Activated naive CD8-positive, alpha-beta T cell treated with anti-CD3 and anti-CD28 coated beads, Interleukin-2, amount 50 U/mL, for 24 hours (primary cell): Measurements from ENCODE around the gene FAM53B.

Experiments used
- ATAC-seq: fragments of 150-1000 bp; cut with Tn5 transposase; one replicate; pipeline ENCODE4 v1.10.0; 2021
- DNase-seq: peaks from one replicate; pipeline ENCODE4 v3.0.0; 2021
- H3K27ac Mint-ChIP-seq: one replicate; pipeline ENCODE4 v1.8.0; 2021; ENCODE audit warnings: mild to moderate bottlenecking, mixed read lengths
- H3K27me3 Mint-ChIP-seq: one replicate; pipeline ENCODE4 v1.8.0; 2021; ENCODE audit warnings: mixed read lengths
- H3K36me3 Mint-ChIP-seq: one replicate; pipeline ENCODE4 v1.8.0; 2021; ENCODE audit warnings: low read depth, mixed read lengths
- H3K4me1 Mint-ChIP-seq: one replicate; pipeline ENCODE4 v1.8.0; 2021; ENCODE audit warnings: mixed read lengths
- H3K4me3 Mint-ChIP-seq: one replicate; pipeline ENCODE4 v1.8.0; 2021; ENCODE audit warnings: mild to moderate bottlenecking, moderate library complexity, mixed read lengths
- H3K9me3 Mint-ChIP-seq: one replicate; pipeline ENCODE4 v1.8.0; 2021; ENCODE audit warnings: mixed read lengths

The FAM53B gene

GRCh38 chr10:124656541-124656940 is 87.6 kb downstream of the FAM53B start:
- ATAC-seq, result no peak
- no peak overlapping the region for H3K4me3 Mint-ChIP-seq
- H3K27me3 Mint-ChIP-seq, result no peaks in the 10 kb centered on the region
- peaks cover 4% of the 10 kb centered on the region for H3K36me3 Mint-ChIP-seq
- H3K9me3 Mint-ChIP-seq, result no peaks in the 10 kb centered on the region
- no peak overlapping the region for H3K27ac Mint-ChIP-seq
- DNase-seq, result no peak
- H3K4me1 Mint-ChIP-seq, result peaks cover 76% of the 10 kb centered on the region

DNA sequence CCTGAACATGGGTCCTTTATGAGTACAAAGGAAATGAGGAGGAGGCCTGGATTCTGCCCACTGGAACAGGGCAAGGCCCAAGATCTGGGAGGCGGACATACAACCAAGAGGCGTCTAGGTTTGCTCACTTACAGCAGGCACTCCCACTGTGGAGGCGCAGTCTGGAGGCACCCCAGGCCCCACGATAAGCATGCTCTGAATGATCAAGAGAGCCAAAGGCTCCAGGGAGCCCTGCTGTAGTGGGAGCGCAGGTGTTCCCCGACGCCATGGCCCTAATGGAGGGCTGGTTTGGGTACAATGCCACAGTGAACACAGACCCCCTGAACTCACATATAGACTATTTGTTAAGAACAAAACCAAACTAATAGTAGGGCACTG is 88.1 kb downstream of the FAM53B start:
- no peaks in the 10 kb centered on the region for H3K27me3 Mint-ChIP-seq
- H3K4me1 Mint-ChIP-seq, result peaks cover 79% of the 10 kb centered on the region
- peaks cover 4% of the 10 kb centered on the region for H3K36me3 Mint-ChIP-seq
- DNase-seq, result no peak
- ATAC-seq, result no peak
- H3K4me3 Mint-ChIP-seq, result no peak overlapping the region
- H3K27ac Mint-ChIP-seq, result no peak overlapping the region
- H3K9me3 Mint-ChIP-seq, result no peaks in the 10 kb centered on the region

- H3K27ac Mint-ChIP-seq, result no peak overlapping the region
- H3K36me3 Mint-ChIP-seq, result peaks cover 4% of the 10 kb centered on the region
- no peaks in the 10 kb centered on the region for H3K9me3 Mint-ChIP-seq
- DNase-seq, result no peak
- H3K4me3 Mint-ChIP-seq, result no peak overlapping the region
- H3K4me1 Mint-ChIP-seq, result peaks cover 82% of the 10 kb centered on the region
- ATAC-seq, result no peak
- no peaks in the 10 kb centered on the region for H3K27me3 Mint-ChIP-seq
These were observed 88.7 kb downstream of the FAM53B start for GRCh38 chr10:124655191-124656112.

DNA sequence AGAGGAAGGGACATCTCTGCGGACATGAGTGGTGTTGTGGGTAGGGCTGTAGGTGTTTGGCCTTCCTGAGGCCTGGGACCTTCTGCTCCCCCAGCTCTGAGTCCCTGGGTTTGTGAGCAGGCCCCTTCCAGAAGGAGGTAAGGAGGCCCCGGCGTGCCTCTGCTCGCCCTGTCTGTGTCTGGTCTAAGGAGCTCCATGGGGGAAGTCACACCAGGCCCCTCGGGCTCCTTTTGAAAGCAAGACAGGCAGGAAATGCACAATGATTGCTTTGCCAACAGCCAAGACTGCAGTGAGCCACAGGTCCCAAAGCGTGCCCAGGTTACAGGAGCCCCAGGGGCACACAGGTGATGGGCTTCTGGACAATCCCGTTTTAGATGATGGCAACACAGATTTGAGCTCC is 89.5 kb downstream of the FAM53B start:
- Mint-ChIP-seq H3K4me3 (no peak overlapping the region), H3K36me3 (peaks cover 4% of the 10 kb centered on the region), H3K4me1 (peaks cover 82% of the 10 kb centered on the region), H3K27ac (no peak overlapping the region), H3K9me3 (no peaks in the 10 kb centered on the region), H3K27me3 (no peaks in the 10 kb centered on the region)
- ATAC-seq, result no peak
- DNase-seq, result no peak

- Mint-ChIP-seq H3K27me3 (no peaks in the 10 kb centered on the region), H3K4me1 (peaks cover 82% of the 10 kb centered on the region), H3K4me3 (no peak overlapping the region), H3K36me3 (peaks cover 4% of the 10 kb centered on the region), H3K27ac (peak overlapping the region; percentile 39), H3K9me3 (no peaks in the 10 kb centered on the region)
- ATAC-seq, result no peak
- DNase-seq, result no peak
These were observed 90.1 kb downstream of the FAM53B start for GRCh38 chr10:124653811-124654651.

- no peaks in the 10 kb centered on the region for H3K27me3 Mint-ChIP-seq
These were observed 90.9 kb downstream of the FAM53B start for GRCh38 chr10:124653311-124653710.

GRCh38 chr10:124652701-124653100 is 91.5 kb downstream of the FAM53B start:
- H3K27ac Mint-ChIP-seq, result no peak overlapping the region
- no peaks in the 10 kb centered on the region for H3K9me3 Mint-ChIP-seq
- no peak overlapping the region for H3K4me3 Mint-ChIP-seq
- peaks cover 83% of the 10 kb centered on the region for H3K4me1 Mint-ChIP-seq
- H3K36me3 Mint-ChIP-seq, result peaks cover 4% of the 10 kb centered on the region
- H3K27me3 Mint-ChIP-seq, result no peaks in the 10 kb centered on the region
- ATAC-seq (no peak), DNase-seq (no peak)

More at GRCh38 chr10:124653311-124653710, 90.9 kb downstream of the FAM53B start:
- Mint-ChIP-seq H3K4me1 (peaks cover 83% of the 10 kb centered on the region), H3K9me3 (no peaks in the 10 kb centered on the region), H3K4me3 (no peak overlapping the region), H3K27ac (no peak overlapping the region), H3K36me3 (peaks cover 4% of the 10 kb centered on the region)
- ATAC-seq (no peak), DNase-seq (no peak)

- DNase-seq, result no peak
- ATAC-seq, result no peak
- no peak overlapping the region for H3K27ac Mint-ChIP-seq
- H3K4me3 Mint-ChIP-seq, result no peak overlapping the region
- H3K4me1 Mint-ChIP-seq, result peaks cover 83% of the 10 kb centered on the region
- H3K9me3 Mint-ChIP-seq, result no peaks in the 10 kb centered on the region
- H3K36me3 Mint-ChIP-seq, result peaks cover 4% of the 10 kb centered on the region
- H3K27me3 Mint-ChIP-seq, result no peaks in the 10 kb centered on the region
These were observed 92.0 kb downstream of the FAM53B start for GRCh38 chr10:124652200-124652599.

DNA sequence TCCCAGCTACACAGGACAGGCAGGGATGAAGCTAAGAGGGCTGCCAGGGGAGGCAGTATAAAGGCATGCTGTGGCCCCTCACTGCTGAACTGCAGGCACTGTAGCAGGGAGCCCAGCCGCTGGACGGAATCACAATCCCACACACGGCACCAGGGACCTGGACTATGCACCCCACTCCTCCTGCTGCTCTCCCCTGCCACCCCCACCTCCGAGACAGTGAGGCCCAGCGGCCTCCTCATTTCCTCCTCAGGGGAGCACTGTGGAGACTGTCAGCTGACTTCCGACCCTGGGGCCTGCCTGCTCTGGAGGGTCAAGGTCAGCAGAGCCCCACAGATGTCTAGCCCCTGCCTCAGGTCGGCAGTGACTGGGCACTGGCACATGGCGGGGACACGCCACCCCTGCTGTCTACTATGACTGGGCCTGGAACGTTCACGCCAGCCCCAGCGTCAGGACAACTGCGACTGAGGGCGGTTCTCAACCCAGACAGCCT is 92.7 kb downstream of the FAM53B start:
- Mint-ChIP-seq H3K27me3 (no peaks in the 10 kb centered on the region), H3K4me1 (peaks cover 87% of the 10 kb centered on the region), H3K4me3 (no peak overlapping the region), H3K27ac (no peak overlapping the region), H3K9me3 (no peaks in the 10 kb centered on the region), H3K36me3 (peaks cover 4% of the 10 kb centered on the region)
- ATAC-seq (no peak), DNase-seq (no peak)

GRCh38 chr10:124650820-124651401 is 93.3 kb downstream of the FAM53B start:
- peak overlapping the region; percentile 29 for H3K27ac Mint-ChIP-seq
- H3K9me3 Mint-ChIP-seq, result no peaks in the 10 kb centered on the region
- H3K4me1 Mint-ChIP-seq, result peaks cover 91% of the 10 kb centered on the region
- no peaks in the 10 kb centered on the region for H3K27me3 Mint-ChIP-seq
- H3K4me3 Mint-ChIP-seq, result peak overlapping the region; percentile 2
- peak; percentile 68 for DNase-seq
- peaks cover 4% of the 10 kb centered on the region for H3K36me3 Mint-ChIP-seq
- ATAC-seq, result peak; percentile 49

DNA sequence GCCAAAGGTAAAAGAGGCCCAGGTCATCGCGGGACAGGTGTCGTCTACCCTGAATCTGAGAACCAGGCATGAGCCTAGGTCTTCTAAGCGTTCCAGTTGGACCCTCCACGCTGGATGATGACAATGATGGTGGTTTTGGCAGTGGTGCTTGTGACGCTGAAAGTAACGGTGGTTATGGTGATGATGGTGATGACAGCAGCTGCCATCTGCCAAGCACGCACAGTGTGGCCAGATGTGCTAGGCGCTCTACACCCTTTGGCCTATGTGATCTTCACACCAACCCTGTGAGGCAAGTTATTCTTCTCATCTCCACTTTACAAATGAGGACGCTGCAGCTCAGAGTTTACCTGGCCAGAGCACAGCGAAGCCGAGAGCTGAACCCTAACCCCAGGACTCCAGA is 93.9 kb downstream of the FAM53B start:
- H3K4me1 Mint-ChIP-seq, result peaks cover 87% of the 10 kb centered on the region
- no peak overlapping the region for H3K4me3 Mint-ChIP-seq
- no peaks in the 10 kb centered on the region for H3K27me3 Mint-ChIP-seq
- no peak for ATAC-seq
- H3K9me3 Mint-ChIP-seq, result no peaks in the 10 kb centered on the region
- no peak for DNase-seq
- H3K27ac Mint-ChIP-seq, result peak overlapping the region; percentile 29
- no peaks in the 10 kb centered on the region for H3K36me3 Mint-ChIP-seq

DNA sequence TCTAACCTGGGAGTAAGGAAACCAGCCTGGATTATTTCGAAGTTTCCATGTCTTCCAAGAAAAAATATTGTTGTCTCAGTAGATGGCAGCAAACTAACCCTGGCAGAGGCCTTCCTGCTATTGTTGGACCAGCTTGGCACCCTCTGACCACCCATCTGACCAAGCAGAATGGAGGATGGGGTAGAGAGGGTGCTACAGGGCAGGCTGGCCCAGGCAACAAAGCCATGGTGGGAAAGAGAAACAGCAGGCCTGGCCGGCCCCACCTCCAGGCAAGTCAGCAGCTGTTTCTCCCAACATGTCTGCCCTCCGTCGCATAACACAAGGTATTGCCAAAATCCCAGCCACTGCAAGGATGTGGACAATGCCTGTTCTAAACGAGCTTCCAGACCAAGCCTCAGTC is 95.0 kb downstream of the FAM53B start:
- no peaks in the 10 kb centered on the region for H3K27me3 Mint-ChIP-seq
- peaks cover 85% of the 10 kb centered on the region for H3K4me1 Mint-ChIP-seq
- ATAC-seq, result no peak
- no peak overlapping the region for H3K27ac Mint-ChIP-seq
- H3K9me3 Mint-ChIP-seq, result no peaks in the 10 kb centered on the region
- H3K4me3 Mint-ChIP-seq, result no peak overlapping the region
- H3K36me3 Mint-ChIP-seq, result no peaks in the 10 kb centered on the region
- no peak for DNase-seq

- H3K4me3 Mint-ChIP-seq, result peak overlapping the region; percentile 8
- H3K4me1 Mint-ChIP-seq, result peaks cover 83% of the 10 kb centered on the region
- ATAC-seq (peak; percentile 59), DNase-seq (peak; percentile 56)
- no peaks in the 10 kb centered on the region for H3K27me3 Mint-ChIP-seq
- no peaks in the 10 kb centered on the region for H3K9me3 Mint-ChIP-seq
- H3K27ac Mint-ChIP-seq, result peak overlapping the region; percentile 65
- H3K36me3 Mint-ChIP-seq, result no peaks in the 10 kb centered on the region
These were observed 95.4 kb downstream of the FAM53B start for GRCh38 chr10:124648738-124649137.

DNA sequence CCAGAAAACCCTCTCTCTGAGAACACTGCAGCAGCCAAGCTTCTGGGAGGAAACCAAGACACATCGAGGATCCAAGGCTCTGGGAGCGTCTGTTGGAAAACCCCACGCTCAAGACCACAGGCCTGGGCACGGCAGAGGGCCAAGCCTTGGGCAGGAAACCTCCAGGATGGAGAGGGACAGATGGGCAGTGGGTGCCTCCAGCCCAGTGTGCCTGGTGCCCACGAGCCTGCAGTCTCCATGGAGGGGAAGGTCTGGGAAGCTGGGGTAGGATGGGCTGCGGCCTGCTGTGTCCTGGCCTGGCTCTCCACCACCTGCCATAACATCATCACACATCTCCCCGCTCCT is 96.1 kb downstream of the FAM53B start:
- H3K4me1 Mint-ChIP-seq, result peaks cover 79% of the 10 kb centered on the region

More for the DNA sequence above, 96.1 kb downstream of the FAM53B start:
- ATAC-seq, result no peak
- Mint-ChIP-seq H3K9me3 (no peaks in the 10 kb centered on the region), H3K4me3 (no peak overlapping the region), H3K36me3 (no peaks in the 10 kb centered on the region), H3K27me3 (no peaks in the 10 kb centered on the region), H3K27ac (peak overlapping the region; percentile 62)
- DNase-seq, result no peak
